ENCODE data around the gene DNAAF1.
"Not testable (repeated sequence)": the region's sequence is repeated elsewhere in the genome, so short reads cannot be mapped to it uniquely, and the experiment has no call there.

The DNAAF1 gene

DNA sequence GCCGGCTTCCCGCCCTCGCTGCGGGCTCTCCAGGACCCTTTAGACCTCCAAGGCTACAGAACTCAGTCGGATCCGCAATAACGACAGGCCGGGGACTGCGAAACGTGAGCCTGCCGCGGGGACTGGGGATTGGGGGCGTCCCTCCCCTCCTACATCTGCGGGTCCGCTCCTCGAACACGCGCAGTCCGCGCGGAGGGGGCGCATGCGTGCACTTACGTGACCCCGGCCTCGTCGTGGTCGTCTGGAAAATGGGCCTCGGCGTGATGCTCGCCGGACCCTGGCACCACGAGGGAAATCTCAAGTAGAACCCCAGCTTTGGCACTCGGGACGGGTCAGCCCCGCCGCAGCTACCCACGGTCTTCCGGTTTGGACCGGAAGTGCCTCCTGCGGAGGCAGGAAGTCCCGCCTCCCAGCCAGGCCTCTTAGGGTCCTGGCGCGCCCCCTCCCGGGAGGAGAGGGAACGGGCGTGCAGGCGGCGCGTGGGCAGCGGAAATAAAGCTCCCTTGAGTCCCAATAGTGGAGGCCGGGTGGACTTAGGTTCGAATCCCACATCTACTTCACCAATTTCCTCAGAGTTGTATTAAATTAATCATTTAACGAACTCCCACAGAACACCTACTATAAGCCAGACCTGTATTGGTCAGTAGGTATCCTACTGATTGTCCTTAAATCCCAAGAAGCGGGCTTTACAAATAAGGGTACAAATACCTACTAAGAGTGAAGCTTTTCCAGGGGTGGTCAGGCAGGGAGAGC lies 41.8 kb downstream of the DNAAF1 start, which contains the start of gene TAF1C:
Gene TAF1C, minus strand, starts transcription at position 373 of the 753 bp plus-strand sequence. CDS start 2,069 bp downstream, outside the sequence.
- DNase-seq = peak; percentile 85

DNA sequence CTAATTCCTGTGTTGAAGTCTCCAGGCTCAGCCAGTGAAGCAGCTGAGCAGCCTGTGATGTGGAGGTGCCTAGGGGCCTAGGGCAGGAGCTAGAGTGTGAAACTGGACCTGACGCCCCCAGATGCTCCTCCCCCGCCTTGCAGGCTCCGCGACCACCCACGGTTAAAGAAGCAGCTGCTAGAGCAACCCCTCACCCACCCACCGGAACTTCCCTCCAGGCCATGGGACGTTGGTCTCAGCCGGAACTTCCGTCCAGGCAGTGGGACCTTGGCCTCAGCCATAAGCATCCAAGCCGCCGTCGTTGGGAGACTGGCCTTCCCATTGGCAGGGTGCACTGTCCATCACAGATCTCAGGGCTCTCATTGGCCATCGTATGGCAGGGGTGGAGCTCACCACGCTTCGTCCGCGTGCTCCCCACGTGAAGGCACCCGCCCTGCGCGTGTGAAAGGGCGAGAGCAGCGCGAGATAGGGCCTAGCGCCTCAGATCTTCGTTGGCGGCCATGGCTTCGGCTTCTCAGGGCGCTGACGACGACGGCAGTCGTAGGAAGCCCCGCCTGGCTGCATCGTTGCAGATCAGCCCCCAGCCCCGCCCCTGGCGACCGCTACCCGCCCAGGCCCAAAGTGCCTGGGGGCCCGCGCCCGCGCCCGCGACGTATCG lies 45.8 kb downstream of the DNAAF1 start, which contains the start of gene ADAD2:
Gene ADAD2, plus strand, starts transcription at position 427 of the 658 bp plus-strand sequence. Its CDS starts 74 bp downstream, at position 501.
- DNase-seq = no peak

DNA sequence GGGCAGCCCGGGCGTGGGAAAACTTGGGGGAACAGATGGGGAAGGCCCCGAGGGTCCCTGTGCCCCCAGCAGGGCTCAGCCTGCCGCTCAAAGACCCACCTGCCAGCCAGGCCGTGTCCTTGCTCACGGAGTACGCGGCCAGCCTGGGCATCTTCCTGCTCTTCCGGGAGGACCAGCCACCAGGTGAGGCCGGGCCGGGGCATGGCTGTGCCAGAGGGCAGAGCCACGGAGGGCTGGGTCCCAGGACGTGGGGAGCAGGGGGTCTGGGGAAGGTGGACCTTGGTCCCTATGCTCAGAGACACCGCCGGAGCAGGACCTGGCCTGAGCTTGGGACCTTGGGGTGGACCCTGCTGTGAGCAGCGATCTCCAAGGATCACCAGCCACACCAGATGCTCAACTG lies 46.4 kb downstream of the DNAAF1 start:
- no peak for DNase-seq

DNA sequence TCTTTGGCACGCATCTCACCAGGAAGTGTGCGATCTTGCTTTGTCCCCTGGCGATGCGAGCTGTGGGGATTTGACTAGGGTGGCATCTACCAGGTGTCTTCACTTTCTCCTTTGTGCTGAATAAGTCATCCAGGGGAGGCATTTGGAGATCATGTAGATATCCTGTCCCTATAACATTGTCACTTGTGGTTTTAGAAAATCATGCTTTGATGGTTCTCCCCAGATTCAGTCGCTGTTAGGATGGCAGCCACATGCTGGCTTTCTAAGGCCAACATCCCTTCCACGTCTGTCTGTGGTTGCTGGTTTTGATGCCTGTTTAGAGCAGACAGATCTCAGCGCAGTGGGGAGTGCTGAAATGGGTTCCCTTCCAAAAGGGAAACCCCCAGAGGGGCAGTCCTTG lies 48.4 kb downstream of the DNAAF1 start:
- no peak for DNase-seq

DNA sequence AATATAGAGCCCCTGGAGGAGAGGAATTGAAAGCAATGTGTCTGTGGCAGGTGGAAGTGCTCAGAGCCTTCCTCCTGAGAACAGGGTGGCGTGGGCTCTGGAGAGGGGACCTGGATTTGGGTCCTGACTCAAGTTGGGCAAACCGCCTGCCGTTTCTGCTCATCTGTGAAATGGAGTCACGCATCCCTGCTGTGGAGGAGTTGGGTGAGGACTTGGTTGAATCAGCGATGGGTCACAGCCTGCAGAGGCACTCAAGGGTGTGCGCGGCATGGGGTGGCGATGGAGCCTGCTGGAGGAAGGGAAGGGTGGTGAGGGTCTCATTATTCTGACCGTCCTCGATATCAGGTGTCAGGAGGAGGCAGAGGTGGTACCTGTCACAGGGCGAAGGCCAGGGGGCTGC lies 48.9 kb downstream of the DNAAF1 start:
- DNase-seq = no peak

DNA sequence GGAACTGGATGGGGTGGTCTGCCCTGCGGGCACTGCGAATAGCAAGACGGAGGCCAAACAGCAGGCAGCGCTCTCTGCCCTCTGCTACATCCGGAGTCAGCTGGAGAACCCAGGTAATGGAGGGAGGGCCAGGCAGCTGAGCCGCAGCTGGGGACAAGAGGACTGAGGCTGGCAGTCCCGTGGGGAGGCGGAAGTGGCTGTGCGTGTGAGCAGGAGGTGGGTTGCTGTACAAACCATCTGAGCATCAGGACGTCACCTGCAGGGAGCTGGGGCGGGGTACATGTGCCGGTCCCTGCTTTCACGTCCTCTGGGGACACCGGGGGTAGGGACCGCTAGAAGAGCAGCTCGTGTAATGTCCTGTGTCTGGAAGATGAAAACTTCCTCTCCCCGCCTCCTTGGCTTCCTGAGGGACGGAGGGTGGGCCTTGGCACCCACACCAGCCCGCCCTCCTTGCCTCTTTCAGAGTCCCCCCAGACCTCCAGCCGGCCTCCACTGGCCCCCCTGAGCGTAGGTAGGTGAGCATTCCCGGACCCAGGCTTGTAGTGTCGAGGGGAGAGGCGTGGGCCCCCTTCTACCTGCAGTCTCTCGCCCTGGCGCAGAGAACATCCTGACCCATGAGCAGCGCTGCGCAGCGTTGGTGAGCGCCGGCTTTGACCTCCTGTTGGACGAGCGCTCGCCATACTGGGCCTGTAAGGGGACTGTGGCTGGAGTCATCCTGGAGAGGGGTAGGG lies 49.5 kb downstream of the DNAAF1 start:
- no peak for DNase-seq

DNA sequence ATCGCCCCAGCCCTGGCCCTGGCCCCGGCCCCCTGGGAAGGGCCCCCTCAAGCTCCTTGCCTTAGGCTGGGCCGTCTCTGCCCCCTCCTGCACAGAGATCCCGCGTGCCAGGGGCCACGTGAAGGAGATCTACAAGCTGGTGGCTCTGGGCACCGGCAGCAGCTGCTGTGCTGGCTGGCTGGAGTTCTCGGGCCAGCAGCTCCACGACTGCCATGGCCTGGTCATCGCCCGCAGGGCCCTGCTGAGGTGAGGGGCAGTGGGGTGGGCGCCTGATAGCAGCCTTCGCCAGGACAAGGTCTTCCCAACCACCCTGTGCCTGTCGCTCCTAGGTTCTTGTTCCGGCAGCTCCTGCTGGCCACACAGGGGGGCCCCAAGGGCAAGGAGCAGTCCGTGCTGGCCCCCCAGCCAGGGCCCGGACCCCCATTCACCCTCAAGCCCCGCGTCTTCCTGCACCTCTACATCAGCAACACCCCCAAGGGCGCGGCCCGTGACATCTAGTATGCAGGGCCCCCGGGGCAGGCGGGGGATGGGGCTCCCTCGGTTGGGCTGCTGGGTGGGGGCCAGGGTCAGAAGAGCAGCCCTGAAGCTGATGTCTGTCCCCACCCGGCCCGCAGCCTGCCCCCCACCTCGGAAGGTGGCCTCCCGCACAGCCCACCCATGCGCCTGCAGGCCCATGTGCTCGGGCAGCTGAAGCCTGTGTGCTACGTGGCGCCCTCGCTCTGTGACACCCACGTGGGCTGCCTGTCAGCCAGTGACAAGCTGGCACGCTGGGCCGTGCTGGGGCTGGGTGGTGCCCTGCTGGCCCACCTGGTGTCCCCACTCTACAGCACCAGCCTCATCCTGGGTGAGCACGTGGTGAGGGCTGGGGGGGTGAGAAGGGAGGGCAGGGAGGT lies 50.3 kb downstream of the DNAAF1 start:
- no peak for DNase-seq

DNA sequence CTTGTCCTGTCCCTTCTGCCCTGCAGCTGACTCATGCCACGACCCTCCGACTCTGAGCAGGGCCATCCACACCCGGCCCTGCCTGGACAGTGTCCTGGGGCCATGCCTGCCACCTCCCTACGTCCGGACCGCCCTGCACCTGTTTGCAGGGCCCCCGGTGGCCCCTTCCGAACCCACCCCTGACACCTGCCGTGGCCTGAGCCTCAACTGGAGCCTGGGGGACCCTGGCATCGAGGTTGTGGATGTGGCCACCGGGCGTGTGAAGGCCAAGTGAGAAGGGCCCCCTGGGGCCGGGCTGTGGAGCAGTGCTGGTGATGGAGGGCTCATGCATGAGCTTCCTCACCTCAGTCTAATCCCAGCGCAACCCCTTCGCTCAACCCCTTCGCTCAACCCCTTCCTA lies 51.0 kb downstream of the DNAAF1 start:
- no peak for DNase-seq

DNA sequence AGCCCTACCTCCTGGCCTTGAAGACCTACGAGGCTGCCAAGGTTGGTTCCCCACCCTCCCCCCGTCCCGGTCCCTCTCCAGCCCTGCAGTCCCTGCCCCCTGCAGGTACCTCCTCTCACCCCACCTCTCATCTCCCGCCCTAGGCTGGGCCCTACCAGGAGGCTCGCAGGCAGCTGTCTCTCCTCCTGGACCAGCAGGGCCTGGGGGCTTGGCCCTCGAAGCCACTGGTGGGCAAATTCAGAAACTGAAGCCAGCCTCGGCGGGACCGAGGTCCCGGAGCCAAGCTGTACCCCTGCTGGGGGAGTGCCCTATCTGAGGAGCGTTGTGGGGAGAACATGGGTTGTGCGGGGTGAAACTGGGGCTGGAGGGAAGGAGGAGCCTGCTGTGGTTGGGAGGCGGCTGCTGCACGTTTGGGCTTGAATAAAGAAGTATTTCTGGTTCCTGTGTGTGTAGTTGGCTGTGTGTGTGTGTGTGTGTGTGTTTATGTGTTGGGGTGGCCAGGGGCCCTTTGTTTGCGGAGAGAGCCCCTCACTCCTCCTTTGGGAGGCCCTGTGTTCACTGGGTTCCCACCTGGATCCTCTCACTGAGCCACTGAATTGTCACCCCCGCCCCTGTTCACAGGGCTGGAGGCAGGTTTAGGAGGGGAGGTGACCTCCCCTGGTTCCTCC lies 51.8 kb downstream of the DNAAF1 start:
- no peak for DNase-seq

DNA sequence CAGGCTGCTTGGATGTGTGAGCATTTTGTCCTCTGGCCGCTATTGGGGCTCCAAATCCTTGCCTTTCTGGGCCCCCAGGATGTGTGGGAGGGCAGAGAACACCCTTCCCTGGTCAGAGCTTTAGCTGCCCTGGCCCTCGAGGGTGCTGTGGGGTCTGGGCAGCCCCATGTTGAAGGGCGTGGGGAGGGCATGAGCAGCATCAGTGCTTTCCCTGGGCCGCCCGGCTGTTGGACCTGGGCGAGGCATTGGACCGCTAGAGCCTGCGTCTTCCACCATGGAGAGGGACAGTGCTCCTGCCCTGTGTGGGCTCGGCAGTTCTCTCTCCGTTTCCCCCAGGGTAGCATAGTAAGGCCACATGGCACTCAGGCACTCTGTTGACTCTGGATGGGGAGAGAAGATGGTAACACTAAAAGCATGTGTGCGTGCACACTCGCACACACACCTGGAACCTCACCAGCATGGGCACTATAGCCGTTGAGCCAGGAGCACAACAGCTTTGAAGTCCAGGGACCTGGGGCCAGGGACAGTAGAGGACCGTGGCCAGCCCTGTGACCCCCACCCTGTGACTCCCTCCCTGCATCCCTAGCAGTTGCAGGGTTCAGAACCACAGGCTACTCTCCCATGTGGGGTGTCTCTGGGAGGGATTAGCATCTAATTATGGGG lies 52.5 kb downstream of the DNAAF1 start:
- DNase-seq = no peak

DNA sequence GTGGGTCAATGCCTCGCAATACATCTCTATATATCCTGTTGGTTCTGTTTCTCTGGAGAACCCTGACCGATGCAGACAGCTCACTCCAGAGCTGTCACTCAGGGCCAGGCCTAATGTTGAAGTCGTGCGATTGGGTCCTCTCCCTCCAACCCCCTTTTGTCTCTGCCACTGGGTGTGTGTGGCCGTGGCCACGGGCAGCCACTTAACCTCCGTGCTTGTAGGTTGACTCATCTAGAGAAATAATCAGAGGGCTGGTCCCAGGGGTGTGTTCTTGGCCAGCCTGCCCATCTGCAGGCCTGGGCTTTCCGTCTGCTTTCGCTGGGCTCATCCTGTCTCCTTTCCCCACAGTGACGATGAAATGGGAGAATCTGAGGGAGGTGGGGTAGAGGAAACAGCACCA lies 53.3 kb downstream of the DNAAF1 start:
- no peak for DNase-seq

DNA sequence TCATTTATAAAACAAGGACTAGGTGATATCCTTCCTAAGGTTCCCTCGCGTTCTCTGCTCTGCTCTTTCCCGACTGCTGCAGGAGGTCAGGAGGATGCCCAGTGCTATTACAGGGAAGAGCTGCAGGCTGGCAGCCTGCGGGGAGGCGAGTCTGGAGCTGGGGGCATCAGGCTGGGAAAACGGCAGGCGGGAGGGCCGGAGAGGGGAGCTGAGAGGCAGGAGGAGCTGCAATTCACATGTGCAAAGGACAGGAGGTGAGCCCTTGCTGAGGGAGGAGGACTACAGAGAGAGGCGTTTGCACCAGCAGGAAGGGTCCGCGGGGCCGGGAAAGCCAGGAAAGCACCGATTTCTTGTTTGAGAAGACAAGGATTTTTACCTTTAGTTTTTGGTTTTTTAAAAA lies 54.0 kb downstream of the DNAAF1 start:
- no peak for DNase-seq

DNA sequence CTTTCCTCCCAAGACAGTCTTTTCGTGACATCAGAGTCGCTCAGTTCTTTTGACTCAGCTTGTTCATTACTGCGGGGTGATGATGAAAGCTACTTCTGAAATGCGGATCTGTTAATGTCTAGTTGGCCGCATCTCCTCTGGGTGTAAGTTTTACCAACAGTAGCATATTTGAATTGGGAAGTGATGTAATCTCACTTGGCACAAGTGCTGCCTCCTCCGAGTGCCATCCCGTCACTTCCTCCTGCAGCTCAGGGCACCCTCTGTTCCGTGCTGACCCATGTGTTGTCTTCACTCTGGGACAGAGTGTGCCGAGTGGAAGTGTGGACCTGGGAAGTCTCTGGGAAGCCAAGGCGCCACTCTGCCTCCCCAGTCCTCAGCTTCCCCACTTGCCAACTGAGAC lies 54.8 kb downstream of the DNAAF1 start:
- DNase-seq = no peak

DNA sequence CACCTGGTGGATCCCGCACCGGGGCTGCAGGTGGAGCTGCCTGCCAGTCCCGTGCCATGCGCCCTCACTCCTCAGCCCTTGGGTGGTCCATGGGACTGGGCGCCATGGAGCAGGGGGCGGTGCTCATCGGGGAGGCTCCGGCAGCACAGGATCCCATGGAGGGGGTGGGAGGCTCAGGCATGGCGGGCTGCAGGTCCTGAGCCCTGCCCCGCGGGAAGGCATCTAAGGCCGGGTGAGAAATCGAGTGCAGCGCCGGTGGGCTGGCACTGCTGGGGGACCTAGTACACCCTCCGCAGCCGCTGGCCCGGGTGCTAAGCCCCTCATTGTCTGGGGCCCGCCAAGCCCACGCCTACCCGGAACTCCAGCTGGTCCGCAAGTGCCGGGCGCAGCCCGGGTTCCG lies 59.4 kb downstream of the DNAAF1 start:
- DNase-seq = not testable (repeated sequence)

DNA sequence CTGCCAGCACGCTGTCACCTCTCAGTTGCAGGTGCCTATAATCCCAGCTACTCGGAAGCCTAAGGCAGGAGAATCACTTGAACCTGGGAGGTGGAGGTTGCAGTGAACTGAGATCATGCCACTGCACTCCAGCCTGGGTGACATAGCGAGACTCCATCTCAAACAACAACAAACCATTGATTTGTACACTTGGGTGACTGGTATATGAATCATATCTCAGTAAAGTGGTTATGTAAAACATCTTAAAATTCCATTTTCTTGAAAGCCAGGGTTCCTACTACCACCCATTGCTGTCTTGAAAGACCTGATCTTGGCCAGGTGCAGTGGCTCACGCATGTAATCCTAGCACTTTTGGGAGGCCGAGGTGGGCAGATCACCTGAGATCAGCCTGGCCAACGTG lies 60.0 kb downstream of the DNAAF1 start:
- not testable (repeated sequence) for DNase-seq

DNA sequence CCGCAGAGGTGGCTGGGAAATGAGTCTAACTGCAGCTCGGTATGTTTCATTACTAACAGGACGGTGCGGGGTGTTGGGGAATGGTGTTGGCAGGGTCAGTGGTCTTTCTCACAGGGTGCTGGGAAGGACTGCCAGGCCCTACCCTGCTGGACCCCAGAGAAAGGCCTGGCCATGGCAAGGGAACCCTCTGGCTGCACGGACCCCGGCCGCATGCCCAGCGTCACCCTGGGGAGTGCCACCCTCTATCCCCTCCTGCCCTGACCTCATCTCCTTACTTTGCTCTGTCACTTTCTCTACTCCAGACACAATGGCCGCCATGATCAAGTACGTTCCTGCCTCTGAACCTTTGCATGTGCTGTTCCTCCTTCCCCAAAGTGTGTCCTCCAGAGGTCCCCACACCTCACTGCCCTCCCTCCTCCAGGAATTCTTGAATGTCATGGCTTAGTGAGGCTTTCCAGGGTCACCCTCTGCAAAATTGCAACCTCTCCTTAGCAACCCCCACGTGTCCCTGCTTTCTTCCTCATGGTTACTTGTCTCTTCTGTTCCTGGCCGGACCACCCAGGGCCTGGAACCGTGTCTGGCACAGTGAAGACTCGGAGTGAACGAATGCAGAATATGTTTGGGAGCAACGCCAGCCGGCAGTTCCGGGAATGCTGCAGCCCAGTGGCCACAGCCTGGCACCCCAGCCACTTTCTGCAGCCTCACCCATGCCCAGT lies 61.0 kb downstream of the DNAAF1 start:
- no peak for DNase-seq

DNA sequence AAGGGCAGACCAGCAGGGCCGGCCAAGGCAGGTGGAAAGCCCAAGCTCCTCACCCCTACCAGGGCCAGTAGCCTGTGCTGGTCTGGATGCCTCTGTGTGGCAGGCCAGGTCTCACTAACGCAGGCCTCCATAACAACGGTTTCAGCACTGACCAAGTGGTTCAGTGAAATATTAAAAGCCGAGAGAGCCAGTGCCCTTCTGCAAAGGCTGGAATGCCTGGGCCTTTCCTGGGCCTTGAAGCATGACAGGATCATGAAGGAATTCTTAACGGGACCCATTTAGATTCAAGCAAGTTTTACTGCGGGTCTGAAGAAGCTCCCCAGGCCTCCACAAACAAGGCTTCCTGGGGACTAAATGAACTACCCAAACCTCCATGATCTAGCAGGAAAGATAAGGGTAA lies 62.1 kb downstream of the DNAAF1 start:
- DNase-seq = no peak

DNA sequence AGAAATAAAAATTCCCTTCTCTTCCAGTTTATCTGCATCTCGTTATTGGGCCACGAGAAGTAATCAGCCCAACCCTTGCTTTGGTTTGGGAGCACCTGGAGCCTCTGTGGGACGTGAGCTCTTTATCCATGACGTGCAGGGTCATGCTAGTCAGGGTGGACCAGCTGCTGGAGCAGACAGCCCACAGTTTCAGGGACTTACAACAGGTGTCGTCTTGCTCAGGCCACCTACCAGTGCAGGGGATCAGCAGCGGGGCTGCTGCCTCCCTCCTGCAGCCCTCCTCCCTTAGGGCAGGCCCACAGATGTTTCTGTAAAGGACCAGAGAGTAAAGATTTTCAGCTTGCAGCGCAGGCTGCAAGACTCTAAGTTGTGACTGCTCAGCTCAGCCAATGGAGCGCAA lies 62.8 kb downstream of the DNAAF1 start:
- DNase-seq = no peak

DNA sequence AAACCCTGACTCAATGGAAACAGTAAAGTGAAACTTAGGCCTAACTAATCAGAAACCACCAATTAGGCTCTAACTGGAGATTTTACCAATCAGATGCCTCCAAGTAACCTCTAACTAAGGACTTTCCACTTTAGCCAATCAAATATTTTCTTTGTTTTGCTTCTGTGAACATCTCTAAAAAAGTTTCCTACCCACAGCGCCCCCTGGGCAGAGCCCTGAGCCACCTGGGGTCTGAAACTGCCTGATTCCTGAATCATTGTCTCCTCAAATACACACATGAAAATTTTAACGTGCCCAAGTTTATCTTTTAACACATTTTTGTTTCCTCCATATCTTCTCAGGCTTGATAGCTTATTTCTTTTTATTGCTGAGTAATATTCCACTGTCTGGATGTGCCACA lies 64.9 kb downstream of the DNAAF1 start:
- DNase-seq = no peak

DNA sequence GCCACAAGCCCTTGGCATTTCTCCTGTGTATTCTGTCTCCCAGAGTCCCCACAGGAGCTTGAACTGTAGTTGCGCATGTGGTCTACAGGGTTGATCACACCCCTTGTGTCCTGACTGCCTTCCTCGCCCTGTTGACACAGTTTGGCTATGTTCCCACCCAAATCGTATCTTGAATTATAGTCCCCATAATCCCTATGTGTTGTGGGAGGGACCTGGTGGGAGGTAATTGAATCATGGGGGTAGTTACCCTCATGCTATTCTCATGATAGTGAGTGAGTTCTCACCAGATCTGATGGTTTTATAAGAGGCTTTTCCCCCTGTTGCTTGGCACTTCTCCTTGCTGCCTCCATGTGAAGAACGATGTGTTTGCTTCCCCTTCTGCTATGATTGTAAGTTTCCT lies 67.0 kb downstream of the DNAAF1 start:
- no peak for DNase-seq

DNA sequence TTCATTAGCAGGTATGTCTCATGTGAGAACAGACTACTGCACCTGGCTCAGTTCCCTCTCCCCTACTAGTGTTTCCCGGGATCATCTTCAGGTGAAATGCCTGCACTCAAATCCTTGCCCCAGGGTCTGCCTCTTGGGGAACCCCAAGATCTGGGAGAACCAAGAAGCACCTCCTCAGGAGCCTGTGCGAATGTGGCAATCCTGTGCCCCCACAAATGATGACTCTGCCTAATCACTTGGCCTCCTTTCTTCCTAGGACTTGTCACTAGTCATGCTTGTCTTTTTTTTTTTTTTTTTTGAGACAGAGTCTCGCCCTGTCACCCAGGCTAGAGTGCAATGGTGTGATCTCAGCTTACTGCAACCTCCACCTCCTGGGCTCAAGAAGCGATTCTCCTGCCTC lies 67.5 kb downstream of the DNAAF1 start:
- no peak for DNase-seq

Data from NCI-H1694 (cell line).